GM12891 (cell line): ENCODE results near the gene PPP1R27.

Experiments
- POLR2A ChIP-seq: IDR thresholded peaks from 2 replicates; pipeline ENCODE4 v1.6.1; 2011; ENCODE audit warnings: low read depth, low read length, control low read depth
- POLR2AphosphoS5 ChIP-seq: IDR thresholded peaks from 2 replicates; pipeline ENCODE4 v1.6.1; 2011; ENCODE audit warnings: low read depth, low read length, control low read depth
- POU2F2 ChIP-seq: IDR thresholded peaks from 2 replicates; pipeline ENCODE4 v1.6.1; 2011; ENCODE audit warnings: low read depth, mild to moderate bottlenecking, control low read depth, low read length, moderate library complexity
- TAF1 ChIP-seq: IDR thresholded peaks from 2 replicates; pipeline ENCODE4 v1.6.1; 2011; ENCODE audit warnings: low read depth, low read length, control low read depth

DNA sequence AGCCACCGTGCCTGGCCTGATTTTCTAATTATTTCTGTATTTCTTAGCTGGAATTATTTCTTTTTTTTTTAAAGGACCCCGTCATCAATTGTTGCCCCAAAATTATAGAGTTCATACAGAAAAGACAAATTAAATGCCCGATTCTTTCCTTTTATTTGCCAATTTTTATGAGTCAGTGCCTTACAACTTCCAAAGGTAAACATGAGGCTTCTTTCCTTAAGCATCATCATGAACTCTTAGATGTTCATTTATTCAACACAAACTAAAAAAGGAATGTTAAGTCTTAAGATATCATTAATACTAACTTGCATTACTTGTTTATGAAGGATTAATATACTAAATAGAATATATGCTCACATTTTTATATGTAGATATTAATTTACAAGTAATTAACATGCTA lies 43.4 kb upstream of the PPP1R27 start:
- no peak for TF ChIP-seq POLR2A
- TF ChIP-seq TAF1: no peak
- TF ChIP-seq POLR2AphosphoS5: no peak
- TF ChIP-seq POU2F2: no peak
